Gastrocnemius medialis (tissue), 4 donors: ENCODE results near the gene HUS1B. TPM values are rescaled to one million over a fixed set of nuclear protein-coding genes. Genes with fewer than 3 reads are reported as not detected.

Source experiments
- ATAC-seq, 2 donors: fragments of 150-250 bp; one replicate each; pipeline ENCODE4 v1.9.1; 2016
- DNase-seq, 2 donors: peaks; one replicate each; pipeline ENCODE4 v3.0.0-alpha.2; 2019
- H3K27ac ChIP-seq, 4 donors: fragments of 200-600 bp; sonication (generic); 1 replicate in 1 of 4; 2 replicates in 3 of 4; pipeline ENCODE4 v1.5.1; 2016 to 2018; ENCODE audit warnings: mild to moderate bottlenecking in 2 of 4, moderate library complexity in 1 of 4
- H3K27me3 ChIP-seq, 3 donors: fragments of 200-600 bp; sonication (generic) in 2 of 3; 1 replicate in 1 of 3; 2 replicates in 2 of 3; pipeline versions ENCODE4 v1.5.1 to v1.6.0; 2016 to 2019; ENCODE audit warnings: mild to moderate bottlenecking in 1 of 3, moderate library complexity in 1 of 3
- H3K36me3 ChIP-seq, 2 donors: fragments of 200-600 bp; sonication (generic) in 1 of 2; one replicate each; pipeline ENCODE4 v1.5.1; 2017 to 2018
- H3K4me1 ChIP-seq, 2 donors: fragments of 200-600 bp; sonication (generic) in 1 of 2; one replicate each; pipeline ENCODE4 v1.5.1; 2016 to 2017; ENCODE audit warnings: mild to moderate bottlenecking in 2 of 2
- H3K4me3 ChIP-seq, 4 donors: fragments of 200-600 bp; sonication (generic) in 3 of 4; 1 replicate in 1 of 4; 2 replicates in 3 of 4; pipeline ENCODE4 v1.5.1; 2016 to 2019; ENCODE audit warnings: mild to moderate bottlenecking in 2 of 4
- H3K9me3 ChIP-seq, 3 donors: fragments of 200-600 bp; sonication (generic) in 2 of 3; 1 replicate in 1 of 3; 2 replicates in 2 of 3; pipeline ENCODE4 v1.5.1; 2016 to 2019
- POLR2A ChIP-seq, 2 donors: fragments of 450-650 bp; IDR thresholded peaks; one replicate each; pipeline ENCODE4 v1.6.1; 2017; ENCODE audit warnings: antibody characterized with exemption in 2 of 2, mild to moderate bottlenecking in 2 of 2, moderate library complexity in 2 of 2
- in situ Hi-C, 4 donors: fragments of 200-750 bp; cut with MboI; loops; one replicate each; pipeline versions ENCODE4 v1.15.0 to v1.8.0; 2017; ENCODE audit warnings: low sequenced_read_pairs in 4 of 4
- intact Hi-C: fragments of 100-400 bp; cut with DNase I; formaldehyde crosslinking; loops from one replicate; pipeline ENCODE4 v1.15.1; 2023; ENCODE audit warnings: low total_unique reads
- total RNA-seq, 4 donors: library from RNA; depleted of rRNA; stranded (reverse); fragments of >200 nt; gene quantifications; one replicate each; pipeline versions ENCODE4 v1.1.0 to v1.2.3, GENCODE V29; 2016
- TF ChIP-seq, protein P1 (sequence below), 5 experiments: fragments of 450-650 bp in 3 of 5; fragments of 200-600 bp in 2 of 5; sonication (generic) in 2 of 5; IDR thresholded peaks in 4 of 5; conservative IDR thresholded peaks in 1 of 5; 1 replicate in 4 of 5; 2 replicates in 1 of 5; pipeline ENCODE4 v1.5.1; 2016 to 2019; ENCODE audit warnings: antibody characterized with exemption in 5 of 5, mild to moderate bottlenecking in 3 of 5, moderate library complexity in 3 of 5

HUS1B gene
- total RNA-seq, 4 donors from 2014 or later, result 0.97 TPM; not detected in 3

- no peaks in the 10 kb centered on the region for H3K9me3 ChIP-seq
- no peak overlapping the region for H3K27ac ChIP-seq
- DNase-seq, result no peak
- in situ Hi-C loops, result no loop called here
- no peak for ATAC-seq
- intact Hi-C loops, result no loop called here
- H3K4me1 ChIP-seq, result peaks cover 23 to 31% of the 10 kb centered on the region in 2 donors
- no peaks in the 10 kb centered on the region for H3K27me3 ChIP-seq
- H3K36me3 ChIP-seq, result no peaks in the 10 kb centered on the region
- no peak overlapping the region for H3K4me3 ChIP-seq
- TF ChIP-seq POLR2A (IDR thresholded peaks at IDR 0.05), result no peak
- TF ChIP-seq, protein P1, sequence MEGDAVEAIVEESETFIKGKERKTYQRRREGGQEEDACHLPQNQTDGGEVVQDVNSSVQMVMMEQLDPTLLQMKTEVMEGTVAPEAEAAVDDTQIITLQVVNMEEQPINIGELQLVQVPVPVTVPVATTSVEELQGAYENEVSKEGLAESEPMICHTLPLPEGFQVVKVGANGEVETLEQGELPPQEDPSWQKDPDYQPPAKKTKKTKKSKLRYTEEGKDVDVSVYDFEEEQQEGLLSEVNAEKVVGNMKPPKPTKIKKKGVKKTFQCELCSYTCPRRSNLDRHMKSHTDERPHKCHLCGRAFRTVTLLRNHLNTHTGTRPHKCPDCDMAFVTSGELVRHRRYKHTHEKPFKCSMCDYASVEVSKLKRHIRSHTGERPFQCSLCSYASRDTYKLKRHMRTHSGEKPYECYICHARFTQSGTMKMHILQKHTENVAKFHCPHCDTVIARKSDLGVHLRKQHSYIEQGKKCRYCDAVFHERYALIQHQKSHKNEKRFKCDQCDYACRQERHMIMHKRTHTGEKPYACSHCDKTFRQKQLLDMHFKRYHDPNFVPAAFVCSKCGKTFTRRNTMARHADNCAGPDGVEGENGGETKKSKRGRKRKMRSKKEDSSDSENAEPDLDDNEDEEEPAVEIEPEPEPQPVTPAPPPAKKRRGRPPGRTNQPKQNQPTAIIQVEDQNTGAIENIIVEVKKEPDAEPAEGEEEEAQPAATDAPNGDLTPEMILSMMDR (IDR thresholded peaks at IDR 0.05 in 4 of 5, conservative IDR thresholded peaks at IDR 0.05 in 1 of 5), result peak in 1 of 5 experiments; percentile 12
These were observed 29.6 kb upstream of the HUS1B start for GRCh38 chr6:686497-686896.

- no peaks in the 10 kb centered on the region for H3K36me3 ChIP-seq
These were observed 28.1 kb upstream of the HUS1B start for GRCh38 chr6:684831-685636.

GRCh38 chr6:683742-684440, 27.0 kb upstream of the HUS1B start:
- H3K9me3 ChIP-seq, result no peaks in the 10 kb centered on the region
- H3K4me3 ChIP-seq, result peak overlapping the region; percentile 17 to 38 (median 30)
- no peaks in the 10 kb centered on the region for H3K36me3 ChIP-seq
- peak overlapping the region; percentile 29 to 50 (median 44) for H3K27ac ChIP-seq
- TF ChIP-seq, protein P1 (IDR thresholded peaks at IDR 0.05 in 4 of 5, conservative IDR thresholded peaks at IDR 0.05 in 1 of 5), result no peak
- no peak for TF ChIP-seq POLR2A (IDR thresholded peaks at IDR 0.05)
- in situ Hi-C loops (no loop called here), intact Hi-C loops (no loop called here)
- ATAC-seq (peak; percentile 26 to 50), DNase-seq (no peak)
- peaks cover 24 to 32% of the 10 kb centered on the region in 2 donors for H3K4me1 ChIP-seq
- H3K27me3 ChIP-seq, result no peaks in the 10 kb centered on the region

More at GRCh38 chr6:684831-685636, 28.1 kb upstream of the HUS1B start:
- Histone ChIP-seq H3K27me3 (no peaks in the 10 kb centered on the region), H3K9me3 (no peaks in the 10 kb centered on the region), H3K4me3 (no peak overlapping the region), H3K4me1 (peaks cover 24 to 28% of the 10 kb centered on the region in 2 donors), H3K27ac (no peak overlapping the region)
- DNase-seq, result no peak
- TF ChIP-seq, protein P1 (IDR thresholded peaks at IDR 0.05 in 4 of 5, conservative IDR thresholded peaks at IDR 0.05 in 1 of 5), result no peak
- no peak for TF ChIP-seq POLR2A (IDR thresholded peaks at IDR 0.05)
- no peak for ATAC-seq
- in situ Hi-C loops (no loop called here), intact Hi-C loops (no loop called here)

GRCh38 chr6:680666-681340, 23.9 kb upstream of the HUS1B start:
- DNase-seq (no peak), ATAC-seq (no peak)
- no peak for TF ChIP-seq POLR2A (IDR thresholded peaks at IDR 0.05)
- TF ChIP-seq, protein P1 (IDR thresholded peaks at IDR 0.05 in 4 of 5, conservative IDR thresholded peaks at IDR 0.05 in 1 of 5), result no peak
- no peak overlapping the region for H3K4me3 ChIP-seq
- H3K4me1 ChIP-seq, result peaks cover 32 to 41% of the 10 kb centered on the region in 2 donors
- intact Hi-C loops, result no loop called here
- no peaks in the 10 kb centered on the region for H3K27me3 ChIP-seq
- in situ Hi-C loops, result no loop called here
- H3K36me3 ChIP-seq, result no peaks in the 10 kb centered on the region
- H3K9me3 ChIP-seq, result no peaks in the 10 kb centered on the region
- no peak overlapping the region for H3K27ac ChIP-seq
